ENCODE measurements around the gene CUX1.

DNA sequence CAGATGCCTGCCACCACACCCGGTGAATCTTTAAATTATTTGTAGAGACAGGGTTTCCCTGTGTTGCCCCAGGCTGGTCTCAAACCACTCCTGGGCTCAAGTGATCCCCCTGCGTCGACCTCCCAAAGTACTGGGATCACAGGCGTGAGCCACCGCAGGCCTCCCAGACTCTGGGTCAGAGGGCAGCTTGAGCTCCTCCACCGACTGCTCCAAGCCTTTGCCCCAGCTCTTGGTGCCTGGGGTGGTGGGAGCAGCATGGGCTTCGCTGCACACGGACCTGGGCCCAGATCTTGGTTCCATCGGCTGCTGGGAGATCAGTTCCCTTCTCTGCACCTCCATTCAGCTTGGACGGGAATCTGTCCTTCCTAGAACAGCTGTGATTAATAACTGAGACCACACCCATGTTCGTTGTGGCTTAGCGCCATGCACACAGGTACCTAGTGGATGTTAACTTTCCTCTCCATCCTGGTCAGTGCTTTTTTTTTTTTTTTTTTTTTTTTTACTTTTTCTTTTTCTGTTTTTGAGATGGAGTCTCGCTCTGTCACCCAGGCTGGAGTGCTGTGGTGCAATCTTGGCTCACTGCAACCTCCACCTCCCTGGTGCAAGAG lies 125.3 kb downstream of the CUX1 start:
- TF ChIP-seq, protein P1, sequence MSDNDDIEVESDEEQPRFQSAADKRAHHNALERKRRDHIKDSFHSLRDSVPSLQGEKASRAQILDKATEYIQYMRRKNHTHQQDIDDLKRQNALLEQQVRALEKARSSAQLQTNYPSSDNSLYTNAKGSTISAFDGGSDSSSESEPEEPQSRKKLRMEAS (IDR thresholded peaks at IDR 0.05), result no peak
- TF ChIP-seq EP300 (IDR thresholded peaks at IDR 0.05; ENCODE audit: borderline replicate concordance) (no peak), TAF1 (IDR thresholded peaks at IDR 0.05; ENCODE audit: low read depth) (no peak)
